Pancreas (tissue), 10 donors: ENCODE results near the gene IQCN. TPM values are rescaled to one million over a fixed set of nuclear protein-coding genes. Genes with fewer than 3 reads are reported as not detected.

ENCODE experiments used
- ATAC-seq, 4 donors: fragments of 200-7000 bp; cut with Tn5 transposase; one replicate each; pipeline versions ENCODE4 v1.8.0 to v1.9.1; 2020; ENCODE audit warnings: mild to moderate bottlenecking in 4 of 4, moderate library complexity in 4 of 4
- DNase-seq, 6 donors: peaks; one replicate each; pipeline ENCODE4 v3.0.0-alpha.2; 2020
- FAIRE-seq: peaks from 2 replicates; lab custom pipeline; 2012; peaks lifted over from hg19 to GRCh38; lab: Jason Lieb, UNC
- H3K27ac ChIP-seq, 4 donors: fragments of 200-600 bp; sonication (generic); 1 replicate in 3 of 4; 2 replicates in 1 of 4; pipeline versions ENCODE4 v1.5.0 to v1.8.0; 2020
- H3K27me3 ChIP-seq, 4 donors: fragments of 200-600 bp; one replicate each; pipeline ENCODE4 v1.8.0; 2021
- H3K36me3 ChIP-seq, 3 donors: fragments of 200-600 bp; sonication (generic) in 1 of 3; one replicate each; pipeline versions ENCODE4 v1.5.0 to v1.8.0; 2020 to 2021
- H3K4me1 ChIP-seq, 3 donors: fragments of 200-600 bp; one replicate each; pipeline ENCODE4 v1.8.0; 2021
- H3K4me3 ChIP-seq, 4 donors: fragments of 200-600 bp; sonication (generic) in 2 of 4; one replicate each; pipeline versions ENCODE4 v1.5.0 to v1.8.0; 2020 to 2021
- H3K9me3 ChIP-seq, 4 donors: fragments of 200-600 bp; one replicate each; pipeline ENCODE4 v1.8.0; 2021
- CTCF ChIP-seq, 4 donors: fragments of 200-600 bp; sonication (generic) in 3 of 4; IDR thresholded peaks; one replicate each; pipeline versions ENCODE4 v1.5.0 to v1.8.0; 2021; ENCODE audit warnings: antibody characterized with exemption in 4 of 4
- WGBS, 2 donors: extraction: QIAGEN DNeasy Blood & Tissue Kit; methylation state at CpG; one replicate each; pipeline ENCODE4 v1.1.7; 2013; 5-methylcytosine and 5-hydroxymethylcytosine counted together
- intact Hi-C, 3 donors: fragments of 100-400 bp; cut with DNase I; formaldehyde crosslinking; loops; one replicate each; pipeline versions ENCODE4 v1.11.1 to v1.14.2; 2022
- polyA plus RNA-seq, 2 donors: library from polyadenylated mRNA; stranded (reverse); fragments of 200-250 nt; gene quantifications; one replicate each; pipeline ENCODE4 v1.2.3, GENCODE V29; 2013
- total RNA-seq, 6 donors: library from RNA; stranded (reverse); fragmentation: NEBNext Ultra II Directional in 4 of 6; extraction: Animal tissue kit (Norgen Biotek cat#: 25700) in 4 of 6; gene quantifications; one replicate each; pipeline versions ENCODE4 v1.2.1 to v1.2.4, GENCODE V29; 2021 to 2023
- donor health status: healthy with polysubstance abuse.
- donor health status: DM: no; HTN: no; CAD: no; lungs with moderate emphysema.
- donor health status: DM: no; HTN: no; CAD: no.
- donor health status: control.
- donor health status: control.
- donor health status: Bipolar disorder and iron deficiency.
- donor health status: DM: yes; HTN: yes; CAD: no.
- donor health status: DM: no; HTN: no; CAD: no.
- donor health status: DM: no; HTN: no; CAD: no.
- donor health status: DM: yes; HTN: yes; CAD: no.

The IQCN gene
- total and polyA plus RNA-seq, 8 donors = 1.0 to 25.3 (median 3.2) TPM

- FAIRE-seq (no peak), DNase-seq (peak in 2 of 6 donors; percentile 39 to 70), ATAC-seq (no peak)
- H3K27ac ChIP-seq = no peak overlapping the region
- no peaks in the 10 kb centered on the region for H3K9me3 ChIP-seq
- intact Hi-C loops = loop anchor here in 1 of 3 donors (10.0 kb wide), 1 partner anchor 50 kb away; no protein-coding TSS in a partner anchor
- TF ChIP-seq CTCF (IDR thresholded peaks at IDR 0.05) = no peak
- 93 to 95% methylated on average over 23 of the region's 23 CpGs for WGBS, 2 donors
- no peaks in the 10 kb centered on the region for H3K4me1 ChIP-seq
- H3K4me3 ChIP-seq = no peak overlapping the region
- H3K27me3 ChIP-seq = no peaks in the 10 kb centered on the region
- peaks cover 0 to 28% (median 0%) of the 10 kb centered on the region in 3 donors for H3K36me3 ChIP-seq
These were observed 9.2 kb downstream of the IQCN start for GRCh38 chr19:18264971-18265540.

GRCh38 chr19:18264137-18264854, 10.0 kb downstream of the IQCN start:
- no peaks in the 10 kb centered on the region for H3K27me3 ChIP-seq
- 86 to 91% methylated on average over 23 of the region's 23 CpGs for WGBS, 2 donors
- peak in 1 of 4 donors; percentile 9 for ATAC-seq
- H3K9me3 ChIP-seq = no peaks in the 10 kb centered on the region
- no peaks in the 10 kb centered on the region for H3K4me1 ChIP-seq
- FAIRE-seq = no peak
- no peak overlapping the region for H3K4me3 ChIP-seq
- no peak overlapping the region for H3K27ac ChIP-seq
- peak in 2 of 6 donors; percentile 41 to 71 for DNase-seq
- intact Hi-C loops = loop anchor here in 1 of 3 donors (10.0 kb wide), 1 partner anchor 49 kb away; no protein-coding TSS in a partner anchor
- no peak for TF ChIP-seq CTCF (IDR thresholded peaks at IDR 0.05)
- peaks cover 0 to 28% (median 0%) of the 10 kb centered on the region in 3 donors for H3K36me3 ChIP-seq

DNA sequence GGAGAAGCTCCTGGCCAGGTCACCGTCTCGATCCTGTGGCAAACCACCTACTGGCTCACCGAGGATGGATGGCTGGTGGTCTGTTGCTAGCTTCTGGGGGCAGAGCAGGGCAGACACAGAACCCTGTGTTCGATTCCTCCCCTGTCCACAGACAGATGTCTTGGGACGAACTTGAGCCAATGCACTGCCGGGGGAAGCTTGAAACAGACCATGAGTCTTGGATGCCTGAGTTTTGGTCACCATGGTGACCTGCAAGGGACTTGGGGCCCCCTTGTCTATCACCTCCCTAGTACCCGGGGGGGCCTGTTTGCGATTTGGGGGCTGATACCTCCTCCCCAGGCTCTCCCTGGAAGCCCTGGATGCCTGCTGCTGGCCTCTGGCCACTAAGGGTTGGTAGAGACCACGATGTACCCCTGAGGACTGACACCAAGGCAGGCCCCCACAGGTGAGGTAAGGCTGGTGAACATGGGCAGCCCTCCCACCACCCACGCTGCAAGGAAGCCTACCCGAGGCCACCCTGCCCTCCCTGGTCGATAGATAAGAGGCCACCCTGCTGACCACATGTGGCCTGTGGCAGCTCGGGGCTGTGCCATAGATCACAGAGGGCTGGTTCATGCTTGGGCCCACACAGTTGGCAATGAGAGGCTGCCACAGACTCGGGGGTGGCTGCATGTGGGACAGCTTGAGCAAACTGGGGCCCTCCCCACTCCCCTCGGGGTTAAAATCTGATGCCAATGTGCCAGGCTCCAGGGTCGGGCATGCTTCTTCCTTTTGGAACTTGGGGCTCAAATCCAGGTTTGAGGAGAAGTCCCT, 10.7 kb downstream of the IQCN start:
- Histone ChIP-seq H3K27me3 (no peaks in the 10 kb centered on the region), H3K36me3 (peaks cover 0 to 28% (median 0%) of the 10 kb centered on the region in 3 donors), H3K4me3 (no peak overlapping the region), H3K27ac (no peak overlapping the region), H3K9me3 (no peaks in the 10 kb centered on the region), H3K4me1 (no peaks in the 10 kb centered on the region)
- no peak for DNase-seq
- intact Hi-C loops = loop anchor here in 1 of 3 donors (10.0 kb wide), 1 partner anchor 49 kb away; no protein-coding TSS in a partner anchor
- TF ChIP-seq CTCF (IDR thresholded peaks at IDR 0.05) = no peak
- no peak for ATAC-seq
- WGBS, 2 donors = 82 to 84% methylated on average over 16 of the region's 16 CpGs
- FAIRE-seq = no peak

- 93 to 95% methylated on average over 10 of the region's 10 CpGs for WGBS, 2 donors
- no peaks in the 10 kb centered on the region for H3K4me1 ChIP-seq
- FAIRE-seq (no peak), DNase-seq (peak in 1 of 6 donors; percentile 7), ATAC-seq (no peak)
- no peak overlapping the region for H3K27ac ChIP-seq
- H3K4me3 ChIP-seq = no peak overlapping the region
- no peaks in the 10 kb centered on the region for H3K27me3 ChIP-seq
- H3K9me3 ChIP-seq = no peaks in the 10 kb centered on the region
- TF ChIP-seq CTCF (IDR thresholded peaks at IDR 0.05) = no peak
- peaks cover 0 to 28% (median 0%) of the 10 kb centered on the region in 3 donors for H3K36me3 ChIP-seq
- intact Hi-C loops = loop anchor here in 1 of 3 donors (10.0 kb wide), 1 partner anchor 48 kb away; no protein-coding TSS in a partner anchor
These were observed 11.3 kb downstream of the IQCN start for GRCh38 chr19:18262917-18263316.
